ENCODE results near the gene SSR1.
"Not testable (repeated sequence)": the region's sequence is repeated elsewhere in the genome, so short reads cannot be mapped to it uniquely, and the experiment has no call there.

SSR1 gene

DNA sequence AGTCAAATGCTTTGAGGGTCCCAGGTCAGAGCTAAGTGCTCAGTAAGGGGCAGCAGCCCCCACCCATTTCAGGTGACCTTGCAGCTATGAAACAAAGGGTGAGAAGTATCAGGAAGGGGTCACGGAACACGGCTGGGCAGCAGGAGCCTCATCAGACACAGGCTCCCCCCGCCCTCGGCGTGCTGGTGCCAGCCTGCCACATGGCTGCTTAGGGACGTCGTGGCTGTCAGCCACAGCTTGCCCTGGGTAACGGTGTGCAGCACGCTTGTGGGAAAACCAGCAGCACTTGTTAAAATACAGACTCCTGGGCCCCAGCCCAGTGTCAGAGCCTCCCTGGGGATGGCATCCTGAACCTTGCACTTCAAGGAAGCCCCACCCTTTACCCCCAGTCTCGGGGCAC lies 39.3 kb downstream of the SSR1 start:
- DNase-seq: no peak

- no peak for DNase-seq
These were observed 41.8 kb downstream of the SSR1 start for GRCh38 chr6:7271205-7271534.

DNA sequence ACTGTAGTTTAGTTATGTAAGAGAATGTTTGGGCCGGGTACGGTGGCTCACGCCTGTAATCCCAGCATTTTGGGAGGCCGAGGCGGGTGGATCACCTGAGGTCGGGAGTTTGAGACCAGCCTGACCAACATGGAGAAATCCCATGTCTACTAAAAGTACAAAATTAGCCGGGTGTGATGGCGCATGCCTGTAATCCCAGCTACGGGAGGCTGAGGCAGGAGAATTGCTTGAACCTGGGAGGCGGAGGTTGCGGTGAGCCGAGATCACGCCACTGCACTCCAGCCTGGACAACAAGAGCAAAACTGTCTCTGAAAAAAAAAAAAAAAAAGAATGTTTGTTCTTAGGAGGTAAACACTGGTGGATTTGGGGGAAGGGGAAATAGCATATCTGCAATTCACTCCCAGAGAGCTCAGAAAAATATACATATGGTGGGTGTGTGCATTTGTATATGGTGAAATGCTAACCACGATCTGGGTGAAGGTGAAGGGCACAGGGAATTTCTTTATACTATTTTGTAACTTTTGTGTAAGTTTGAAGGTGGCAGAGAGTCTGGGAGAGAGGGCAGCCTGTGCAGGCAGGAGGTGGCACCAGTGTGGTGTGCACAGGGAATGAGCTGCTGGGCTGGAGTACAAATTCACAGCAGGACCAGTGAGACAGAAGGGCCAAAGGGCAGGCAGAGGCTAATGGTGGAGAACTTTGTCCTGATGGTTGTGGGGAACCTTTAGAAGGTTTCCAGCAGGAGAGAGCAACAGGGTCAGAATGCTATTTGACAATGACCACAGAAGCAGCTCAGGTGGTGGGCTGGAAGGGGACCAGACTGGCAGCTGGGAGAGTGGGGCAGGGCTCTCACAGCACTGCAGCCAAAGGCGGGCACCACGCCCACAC lies 42.4 kb downstream of the SSR1 start:
- DNase-seq: no peak

- DNase-seq: no peak
These were observed 43.2 kb downstream of the SSR1 start for GRCh38 chr6:7269816-7270215.

- no peak for DNase-seq
These were observed 44.0 kb downstream of the SSR1 start for GRCh38 chr6:7268816-7269555.

GRCh38 chr6:7268362-7268761 lies 44.6 kb downstream of the SSR1 start:
- no peak for DNase-seq

DNA sequence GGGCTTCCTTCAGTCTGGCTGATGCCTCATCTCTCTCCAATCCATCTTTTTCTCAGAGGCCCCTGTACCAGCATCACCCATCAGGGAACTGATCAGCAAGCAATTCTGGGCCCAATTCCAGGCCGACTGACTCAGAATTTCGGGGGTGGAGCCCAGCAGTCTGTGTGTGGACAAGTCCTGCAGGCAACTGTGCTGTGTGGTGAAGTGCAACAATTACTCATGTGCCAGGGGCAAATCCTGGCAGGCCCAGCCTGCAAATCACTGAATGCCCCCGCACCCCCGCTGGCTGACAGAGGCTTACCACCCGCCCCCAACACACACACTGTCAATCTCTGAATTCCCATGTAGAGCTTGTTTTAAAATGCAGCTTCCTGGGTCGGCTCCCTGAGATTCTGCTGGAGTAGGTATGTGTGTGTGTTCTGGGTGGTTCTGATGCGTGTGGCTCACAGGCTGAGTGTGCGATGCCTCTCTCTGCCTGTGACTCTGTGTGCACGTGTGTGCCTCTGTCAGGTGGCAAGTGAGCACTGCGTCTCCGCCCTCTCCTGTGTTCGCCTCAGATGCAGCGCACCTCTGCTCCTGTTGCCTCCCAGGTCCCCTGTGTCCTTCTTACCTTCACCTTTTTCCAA lies 45.4 kb downstream of the SSR1 start:
- no peak for DNase-seq

GRCh38 chr6:7267071-7267465 lies 45.9 kb downstream of the SSR1 start:
- DNase-seq: no peak

- DNase-seq: not testable (repeated sequence)
These were observed 47.6 kb downstream of the SSR1 start for GRCh38 chr6:7265385-7265726.

GRCh38 chr6:7264686-7265384 lies 48.2 kb downstream of the SSR1 start:
- DNase-seq: no peak

GRCh38 chr6:7264041-7264440 lies 49.0 kb downstream of the SSR1 start:
- DNase-seq: no peak

GRCh38 chr6:7263519-7263805 lies 49.5 kb downstream of the SSR1 start:
- not testable (repeated sequence) for DNase-seq

DNA sequence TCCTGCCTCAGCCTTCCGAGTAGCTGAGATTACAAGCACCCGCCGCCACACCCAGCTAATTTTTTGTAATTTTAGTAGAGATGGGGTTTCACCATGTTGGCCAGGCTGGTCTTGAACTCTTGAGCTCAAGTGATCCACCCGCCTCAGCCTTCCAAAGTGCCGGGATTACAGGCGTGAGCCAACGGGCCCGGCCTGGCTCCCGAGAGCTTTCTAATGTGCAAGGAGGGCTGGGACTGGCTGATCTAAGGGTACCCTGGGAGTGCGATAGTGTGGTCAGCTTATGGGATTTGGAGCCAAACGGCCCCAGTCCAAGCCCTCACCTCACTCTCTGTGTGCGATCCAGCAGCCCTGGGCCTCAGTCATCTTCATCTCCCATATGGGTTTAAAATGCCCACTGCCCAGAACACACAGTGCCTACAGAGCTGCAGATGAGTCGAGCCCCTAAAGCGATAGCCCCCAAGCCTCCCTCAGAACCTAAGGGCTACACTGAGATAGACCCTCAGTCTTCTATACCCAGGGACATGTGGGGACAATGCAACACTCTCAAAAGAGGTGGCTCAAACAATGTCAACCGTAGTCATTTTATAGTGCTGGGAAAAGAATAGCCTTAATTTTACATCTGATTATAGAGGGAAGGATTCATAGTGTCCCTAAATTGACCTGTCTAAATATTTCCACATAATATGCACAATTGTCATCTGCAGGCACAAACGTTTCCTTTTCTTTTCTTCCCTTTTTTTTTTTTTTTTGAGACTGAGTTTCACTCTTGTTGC lies 50.1 kb downstream of the SSR1 start:
- no peak for DNase-seq

DNA sequence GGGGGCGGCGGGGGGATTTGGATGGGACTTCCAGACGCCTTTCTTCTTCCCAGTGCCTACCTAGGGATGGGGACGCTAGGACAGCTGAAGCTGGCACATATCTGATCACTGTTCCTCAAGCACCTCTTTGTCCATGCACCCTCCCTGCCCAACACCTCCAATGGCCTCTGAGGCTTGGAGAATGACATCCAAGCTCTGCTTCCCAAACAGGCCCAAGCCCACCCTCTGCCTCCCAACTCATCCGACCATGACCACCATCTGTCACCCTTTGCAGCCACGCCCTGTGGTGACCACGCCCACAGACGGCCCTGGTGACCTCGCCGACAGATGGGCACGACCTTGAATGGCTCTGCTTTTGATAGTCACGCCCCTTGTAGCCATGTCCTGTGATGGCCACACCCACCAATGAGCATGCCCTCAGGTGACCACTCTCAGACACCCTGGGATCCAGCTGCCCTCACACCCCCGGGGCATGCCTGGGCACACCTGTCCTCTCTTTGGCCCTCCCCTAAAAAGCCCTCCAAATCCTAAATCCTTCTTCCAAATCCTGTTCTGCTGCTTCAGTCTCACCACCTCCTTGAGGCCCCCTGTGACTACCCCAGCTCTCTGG lies 51.0 kb downstream of the SSR1 start:
- no peak for DNase-seq

DNA sequence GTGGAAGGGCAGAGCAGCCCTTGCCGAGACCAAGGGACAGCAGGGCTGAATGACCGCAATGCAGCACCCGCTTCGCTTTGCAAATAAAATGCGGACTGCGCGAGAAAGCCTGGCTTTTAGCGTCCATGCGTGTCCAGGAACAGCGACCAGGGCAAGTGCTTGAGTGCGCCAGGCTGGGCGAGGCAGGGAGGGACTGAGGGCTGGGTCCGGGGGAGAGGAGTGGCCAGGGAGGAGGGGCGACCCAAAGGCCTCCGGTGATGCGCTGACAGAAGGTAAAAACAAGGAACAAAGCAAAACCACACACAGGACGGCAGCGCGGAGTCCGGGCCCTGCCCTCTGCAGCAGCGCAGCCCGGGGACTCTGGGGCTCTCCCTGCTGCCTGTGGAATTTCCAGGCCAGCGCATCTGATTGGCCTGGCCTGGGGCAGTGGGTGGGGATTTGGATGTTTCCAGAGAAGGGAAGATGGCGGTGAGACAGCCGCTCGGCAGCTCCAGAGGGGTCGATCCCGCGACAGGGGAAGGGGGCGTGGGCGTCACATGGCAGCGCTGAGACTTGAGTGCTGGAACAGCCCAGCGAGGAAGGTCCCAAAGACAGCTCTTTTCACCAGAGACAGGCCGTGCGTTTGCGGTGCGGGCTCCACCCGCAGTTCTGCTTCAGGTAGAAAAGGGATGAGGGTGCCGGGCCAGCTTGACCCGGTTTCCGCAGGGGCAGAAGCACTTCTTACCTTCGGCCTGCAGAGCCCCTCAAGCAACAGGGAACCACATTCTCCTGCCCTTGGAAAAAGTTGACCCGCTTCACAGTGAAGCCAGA lies 51.8 kb downstream of the SSR1 start:
- DNase-seq: peak; percentile 46

DNA sequence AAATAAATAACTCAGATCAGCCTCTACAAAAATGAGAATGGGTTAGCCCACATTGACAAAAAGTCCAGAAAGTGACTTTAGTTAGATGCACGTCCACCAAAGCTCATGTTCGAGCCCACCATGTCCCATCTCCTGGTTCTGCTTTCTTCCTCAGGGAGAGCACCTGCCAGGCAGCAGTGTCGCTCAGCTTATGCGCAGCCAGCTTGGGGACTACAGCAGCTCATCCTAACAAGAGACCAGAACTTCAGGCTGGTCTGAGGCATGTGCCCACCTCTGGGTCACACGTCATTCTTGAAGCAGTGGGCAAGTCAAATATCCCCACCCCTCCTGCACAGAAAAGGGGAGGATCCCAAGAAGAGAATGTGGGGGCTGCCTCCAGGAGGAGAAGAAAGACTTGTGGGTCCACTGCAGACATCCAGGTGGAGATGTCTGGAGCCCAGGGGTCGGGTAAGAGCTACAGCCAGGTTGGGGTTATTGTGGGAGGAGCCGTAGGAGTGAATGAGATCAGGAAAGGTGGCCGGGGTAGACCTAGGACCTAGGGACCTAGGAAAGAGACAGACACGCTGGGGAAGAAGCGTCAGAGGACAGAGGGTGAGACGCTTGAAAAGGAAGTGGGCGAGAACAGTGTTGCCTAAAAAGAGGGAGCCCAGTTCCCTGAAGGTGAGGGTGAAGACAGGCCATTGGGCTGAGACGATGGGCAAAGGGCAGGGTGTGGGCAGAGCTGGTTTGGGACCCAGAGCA lies 52.5 kb downstream of the SSR1 start:
- no peak for DNase-seq

DNA sequence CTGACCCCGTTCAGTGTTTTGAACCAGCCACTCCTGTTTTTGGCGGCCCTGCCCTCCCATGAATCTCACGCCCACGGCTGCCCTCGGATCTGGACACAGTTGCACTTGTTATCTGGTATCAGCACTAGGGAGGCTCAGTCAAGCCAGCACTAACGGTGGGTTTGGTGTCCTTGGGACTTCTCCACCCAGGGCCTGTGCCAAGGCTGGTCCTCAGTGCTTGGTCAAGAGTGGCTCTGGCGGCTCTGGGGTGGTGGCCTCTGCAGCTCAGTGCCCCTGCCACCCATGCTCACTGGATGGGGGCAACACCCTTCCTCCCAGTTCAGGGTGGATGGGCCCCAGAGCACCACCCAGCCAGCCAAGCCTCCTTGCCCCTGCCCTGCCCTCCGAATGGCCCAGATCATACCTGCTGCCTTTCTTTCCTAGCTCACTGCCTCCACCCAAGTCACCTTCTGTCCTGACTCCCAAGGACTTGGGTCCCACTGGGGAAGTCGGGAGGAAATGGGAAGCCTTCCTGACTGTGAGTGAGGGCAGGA lies 54.7 kb downstream of the SSR1 start:
- no peak for DNase-seq

- no peak for DNase-seq
These were observed 55.3 kb downstream of the SSR1 start for GRCh38 chr6:7257521-7258230.

- DNase-seq: no peak
These were observed 56.2 kb downstream of the SSR1 start for GRCh38 chr6:7256785-7257184.

- DNase-seq: no peak
These were observed 57.1 kb downstream of the SSR1 start for GRCh38 chr6:7255918-7256317.

All from activated CD4-positive, alpha-beta T cell treated with anti-CD3 and anti-CD28 coated beads, Interleukin-10, Interleukin-2, amounts not matched to agents 100 ng/mL and 50 ng/mL, durations not matched to agents 16 hours and 8 hours (primary cell).